Bronchial epithelial cell (primary cell): ENCODE data around the gene MELTF. TPM values are rescaled to one million over a fixed set of nuclear protein-coding genes. Genes with fewer than 3 reads are reported as not detected.

ENCODE experiments used
- DNase-seq: peaks from one replicate; pipeline ENCODE4 v3.0.0-alpha.2; 2010; ENCODE audit warnings: low read depth
- FAIRE-seq: peaks from 2 replicates; lab custom pipeline; 2011; peaks lifted over from hg19 to GRCh38; lab: Jason Lieb, UNC
- H3K27me3 ChIP-seq: 2 replicates; pipeline ENCODE4 v1.5.1; 2011; ENCODE audit warnings: low read length; ENCODE audit not compliant: control insufficient read depth, insufficient read depth
- H3K36me3 ChIP-seq: 2 replicates; pipeline ENCODE4 v1.5.1; 2011; ENCODE audit warnings: low read length; ENCODE audit not compliant: control insufficient read depth, insufficient read depth
- H3K4me3 ChIP-seq: 2 replicates; pipeline ENCODE4 v1.5.1; 2011; ENCODE audit warnings: mild to moderate bottlenecking, low read depth, low read length, control low read depth
- total RNA-seq: library from RNA; depleted of rRNA; stranded (reverse); fragments of >200 nt; gene quantifications from 2 replicates; pipeline ENCODE4 v1.2.1, GENCODE V29; 2014
- TF ChIP-seq, protein P1 (sequence below): IDR thresholded peaks from 2 replicates; pipeline ENCODE4 v1.5.1; 2011; ENCODE audit warnings: mild to moderate bottlenecking, moderate library complexity, low read length, control low read depth, inconsistent platforms; ENCODE audit not compliant: insufficient read depth, severe bottlenecking

MELTF gene
- total RNA-seq, 1 donor from 2014 or later: 2.1 TPM

GRCh38 chr3:197014942-197015575 is 14.6 kb downstream of the MELTF start:
- no peak for DNase-seq
- Histone ChIP-seq H3K36me3 (no peaks in the 10 kb centered on the region), H3K27me3 (no peaks in the 10 kb centered on the region), H3K4me3 (no peak overlapping the region)
- FAIRE-seq: no peak
- TF ChIP-seq, protein P1, sequence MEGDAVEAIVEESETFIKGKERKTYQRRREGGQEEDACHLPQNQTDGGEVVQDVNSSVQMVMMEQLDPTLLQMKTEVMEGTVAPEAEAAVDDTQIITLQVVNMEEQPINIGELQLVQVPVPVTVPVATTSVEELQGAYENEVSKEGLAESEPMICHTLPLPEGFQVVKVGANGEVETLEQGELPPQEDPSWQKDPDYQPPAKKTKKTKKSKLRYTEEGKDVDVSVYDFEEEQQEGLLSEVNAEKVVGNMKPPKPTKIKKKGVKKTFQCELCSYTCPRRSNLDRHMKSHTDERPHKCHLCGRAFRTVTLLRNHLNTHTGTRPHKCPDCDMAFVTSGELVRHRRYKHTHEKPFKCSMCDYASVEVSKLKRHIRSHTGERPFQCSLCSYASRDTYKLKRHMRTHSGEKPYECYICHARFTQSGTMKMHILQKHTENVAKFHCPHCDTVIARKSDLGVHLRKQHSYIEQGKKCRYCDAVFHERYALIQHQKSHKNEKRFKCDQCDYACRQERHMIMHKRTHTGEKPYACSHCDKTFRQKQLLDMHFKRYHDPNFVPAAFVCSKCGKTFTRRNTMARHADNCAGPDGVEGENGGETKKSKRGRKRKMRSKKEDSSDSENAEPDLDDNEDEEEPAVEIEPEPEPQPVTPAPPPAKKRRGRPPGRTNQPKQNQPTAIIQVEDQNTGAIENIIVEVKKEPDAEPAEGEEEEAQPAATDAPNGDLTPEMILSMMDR: no peak

GRCh38 chr3:197014024-197014423 is 15.6 kb downstream of the MELTF start:
- no peak overlapping the region for H3K4me3 ChIP-seq
- TF ChIP-seq, protein P1: no peak
- no peaks in the 10 kb centered on the region for H3K36me3 ChIP-seq
- no peaks in the 10 kb centered on the region for H3K27me3 ChIP-seq
- FAIRE-seq (no peak), DNase-seq (no peak)

GRCh38 chr3:197012540-197012883 is 17.1 kb downstream of the MELTF start:
- no peaks in the 10 kb centered on the region for H3K27me3 ChIP-seq
- TF ChIP-seq, protein P1: no peak

GRCh38 chr3:197011780-197012539 is 17.7 kb downstream of the MELTF start:
- TF ChIP-seq, protein P1: no peak
- H3K27me3 ChIP-seq: no peaks in the 10 kb centered on the region
- H3K4me3 ChIP-seq: no peak overlapping the region
- no peak for DNase-seq
- FAIRE-seq: no peak
- no peaks in the 10 kb centered on the region for H3K36me3 ChIP-seq

More at GRCh38 chr3:197012540-197012883, 17.1 kb downstream of the MELTF start:
- no peak for DNase-seq
- Histone ChIP-seq H3K4me3 (no peak overlapping the region), H3K36me3 (no peaks in the 10 kb centered on the region)
- no peak for FAIRE-seq

- H3K27me3 ChIP-seq: no peaks in the 10 kb centered on the region
- H3K4me3 ChIP-seq: no peak overlapping the region
- TF ChIP-seq, protein P1: no peak
- no peaks in the 10 kb centered on the region for H3K36me3 ChIP-seq
- no peak for DNase-seq
- FAIRE-seq: no peak
Observed at GRCh38 chr3:197010556-197011351, 18.9 kb downstream of the MELTF start.
